Urinary bladder (tissue), 4 donors: ENCODE results near the gene SYT15. TPM values are rescaled to one million over a fixed set of nuclear protein-coding genes. Genes with fewer than 3 reads are reported as not detected.
"Not testable (repeated sequence)": the region's sequence is repeated elsewhere in the genome, so short reads cannot be mapped to it uniquely, and the experiment has no call there.

Experiments
- DNase-seq: peaks from one replicate; pipeline ENCODE4 v3.0.0-alpha.2; 2015; ENCODE audit errors: extremely low spot score
- H3K27ac ChIP-seq: one replicate; pipeline ENCODE4 v1.5.1; 2013; ENCODE audit warnings: low read depth, mild to moderate bottlenecking, moderate library complexity
- H3K36me3 ChIP-seq: one replicate; pipeline ENCODE4 v1.6.1; 2013; ENCODE audit warnings: mild to moderate bottlenecking, moderate library complexity; ENCODE audit not compliant: insufficient read depth
- H3K4me1 ChIP-seq: one replicate; pipeline ENCODE4 v1.6.1; 2013; ENCODE audit warnings: mild to moderate bottlenecking, moderate library complexity; ENCODE audit not compliant: insufficient read depth
- H3K4me3 ChIP-seq: one replicate; pipeline ENCODE4 v1.5.1; 2013; ENCODE audit warnings: low read depth, low read length
- WGBS: extraction: QIAGEN DNeasy Blood & Tissue Kit; methylation state at CpG from one replicate; pipeline ENCODE4 v1.1.7; 2013; 5-methylcytosine and 5-hydroxymethylcytosine counted together
- polyA plus RNA-seq: library from polyadenylated mRNA; stranded (reverse); fragments of 200-250 nt; gene quantifications from one replicate; pipeline ENCODE4 v1.2.3, GENCODE V29; 2013
- total RNA-seq: library from RNA; depleted of rRNA; stranded (reverse); fragments of >200 nt; gene quantifications from one replicate; pipeline ENCODE4 v1.2.3, GENCODE V29; 2014
- donor health status: healthy with polysubstance abuse.
- donor health status: healthy.

Gene SYT15
- total RNA-seq: 2.5 TPM
- polyA plus RNA-seq: 5.1 TPM

DNA sequence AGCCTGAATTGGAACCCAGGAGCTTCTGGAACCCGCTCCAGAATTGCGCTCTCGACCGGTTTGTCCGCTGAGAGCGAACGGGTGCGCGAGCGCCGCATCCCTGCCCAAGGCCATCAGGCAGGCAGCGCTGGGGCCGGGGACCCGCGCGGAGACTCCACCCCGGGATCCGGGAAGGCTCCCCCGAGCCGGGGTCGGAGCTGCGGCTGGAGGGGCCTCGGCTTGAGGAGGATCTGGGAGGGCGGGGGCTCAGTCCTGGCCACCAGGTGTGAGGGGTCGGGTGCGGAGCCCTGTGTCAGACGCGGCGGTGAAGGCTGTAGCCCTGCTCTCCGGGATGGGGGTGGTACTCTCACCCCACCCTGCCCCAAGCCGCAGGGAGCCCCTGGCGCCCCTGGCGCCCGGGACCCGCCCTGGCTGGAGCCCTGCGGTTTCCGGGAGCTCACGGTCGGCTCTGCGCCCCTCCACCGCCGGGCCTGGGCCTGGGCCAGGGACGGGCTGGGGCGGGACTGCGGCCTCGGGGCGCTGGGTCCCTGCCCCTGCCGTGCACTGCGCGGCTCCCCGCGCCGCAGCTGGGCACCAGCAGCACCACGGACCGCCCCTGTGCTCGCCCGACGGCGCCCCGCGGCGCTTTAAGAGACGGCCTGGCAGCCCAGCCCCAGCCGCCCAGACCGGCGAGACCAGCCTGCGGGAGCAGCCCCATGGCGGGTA lies at the start of gene SYT15:
Gene SYT15, plus strand, starts transcription at position 655 of the 705 bp plus-strand sequence. Its CDS starts 41 bp downstream, at position 696.
- not testable (repeated sequence) for H3K4me3 ChIP-seq, H3K4me1 ChIP-seq, H3K36me3 ChIP-seq, H3K27ac ChIP-seq, DNase-seq
- under 1% methylated on average over 47 of the region's 68 CpGs for WGBS

GRCh38 chr10:46529742-46530141 lies 49.2 kb upstream of the SYT15 start:
- H3K27ac ChIP-seq, DNase-seq: not testable (repeated sequence)
- WGBS: 88% methylated on average over 7 of the region's 7 CpGs

DNA sequence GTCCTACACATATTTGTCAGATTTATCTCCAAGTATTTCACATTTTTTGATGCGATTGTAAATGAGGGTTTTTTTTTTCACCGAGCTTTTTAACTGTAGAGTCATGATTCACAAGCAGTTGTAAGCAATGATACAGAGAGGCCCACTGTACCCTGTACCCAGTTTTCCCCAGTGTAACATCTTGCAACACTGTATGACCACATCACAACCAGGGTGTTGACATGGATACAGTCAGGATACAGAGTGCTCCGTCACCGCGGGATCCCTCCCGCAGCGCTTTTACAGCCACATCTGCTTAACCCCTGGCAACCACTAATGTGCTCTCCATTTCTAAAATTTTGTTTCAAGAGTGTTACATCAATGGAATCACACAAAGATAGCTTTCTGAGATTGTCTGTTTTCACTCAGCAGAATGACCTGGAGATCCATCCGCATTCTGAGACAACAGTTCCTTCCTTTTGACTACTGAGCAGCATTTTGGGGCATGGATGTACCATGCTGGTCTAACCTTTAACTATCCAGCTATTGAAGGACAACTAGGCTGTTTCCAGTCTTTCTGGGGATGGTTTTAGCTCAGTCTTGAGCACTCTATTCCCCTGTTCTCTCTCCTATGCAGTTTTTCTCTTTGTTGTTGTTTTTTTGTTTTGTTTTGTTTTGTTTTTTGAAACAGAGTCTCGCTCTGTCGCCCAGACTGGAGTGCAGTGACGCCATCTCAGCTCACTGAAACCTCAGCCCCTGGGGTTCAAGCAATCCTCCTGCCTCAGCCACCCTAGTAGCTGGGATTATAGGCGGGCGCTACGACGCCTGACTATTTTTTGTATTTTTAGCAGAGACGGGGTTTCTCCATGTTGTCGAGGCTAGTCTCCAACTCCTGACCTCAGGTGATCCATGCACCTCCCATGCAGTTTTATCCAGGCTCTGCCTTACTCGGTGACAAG lies 48.4 kb upstream of the SYT15 start:
- WGBS: 79% methylated on average over 18 of the region's 18 CpGs
- H3K36me3 ChIP-seq: no peaks in the 10 kb centered on the region
- no peak for DNase-seq
- H3K27ac ChIP-seq: no peak overlapping the region
- no peak overlapping the region for H3K4me3 ChIP-seq
- no peaks in the 10 kb centered on the region for H3K4me1 ChIP-seq

More at GRCh38 chr10:46529742-46530141, 49.2 kb upstream of the SYT15 start:
- not testable (repeated sequence) for H3K36me3 ChIP-seq, H3K4me1 ChIP-seq, H3K4me3 ChIP-seq

DNA sequence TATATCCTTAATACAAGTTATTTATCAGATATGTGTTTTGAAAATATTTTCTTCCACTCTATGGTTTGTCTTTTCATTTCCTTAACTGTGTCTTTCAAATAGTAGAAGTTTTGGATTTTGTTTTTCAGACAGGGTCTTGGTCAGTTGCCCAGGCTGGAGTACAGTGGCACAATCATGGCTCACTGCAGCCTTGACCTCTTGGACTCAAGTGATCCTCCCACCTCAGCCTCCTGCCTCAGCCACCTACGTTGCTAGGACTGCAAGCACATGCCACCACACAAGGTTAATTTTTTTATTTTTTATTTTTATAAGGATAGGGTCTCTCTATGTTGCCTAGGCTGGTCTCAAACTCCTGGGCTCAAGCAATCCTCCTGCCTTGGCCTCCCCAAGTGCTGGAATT lies 46.7 kb upstream of the SYT15 start:
- not testable (repeated sequence) for H3K4me1 ChIP-seq, H3K27ac ChIP-seq, H3K36me3 ChIP-seq, DNase-seq, H3K4me3 ChIP-seq
- 85% methylated on average over 1 of the region's 1 CpG for WGBS

- Histone ChIP-seq H3K27ac (no peak overlapping the region), H3K36me3 (no peaks in the 10 kb centered on the region), H3K4me1 (no peaks in the 10 kb centered on the region), H3K4me3 (no peak overlapping the region)
- 84% methylated on average over 6 of the region's 6 CpGs for WGBS
- no peak for DNase-seq
These were observed 44.0 kb upstream of the SYT15 start for GRCh38 chr10:46534828-46535524.

DNA sequence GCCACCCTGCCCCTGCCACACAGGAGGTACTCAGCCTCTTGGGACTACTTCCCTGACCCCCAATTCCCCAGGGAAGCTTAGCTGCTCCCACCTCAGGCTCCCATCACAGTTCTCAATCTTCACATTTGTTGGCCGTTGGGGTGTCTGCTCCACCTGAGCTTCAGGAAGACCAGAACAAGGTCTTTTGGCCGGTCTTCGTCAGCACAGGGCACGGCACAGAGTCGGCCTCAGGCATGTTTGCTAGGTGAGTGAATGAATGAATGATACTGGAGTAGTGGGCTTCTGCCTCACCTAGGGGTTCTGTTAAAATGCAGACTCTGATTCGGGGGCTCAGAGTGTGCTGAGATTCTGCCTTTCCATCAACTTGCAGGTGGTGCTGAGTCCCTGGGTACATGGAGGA lies 42.8 kb upstream of the SYT15 start:
- Histone ChIP-seq H3K4me3 (no peak overlapping the region), H3K36me3 (no peaks in the 10 kb centered on the region), H3K4me1 (no peaks in the 10 kb centered on the region), H3K27ac (no peak overlapping the region)
- WGBS: 89% methylated on average over 6 of the region's 6 CpGs
- DNase-seq: no peak

GRCh38 chr10:46536781-46537180 lies 42.1 kb upstream of the SYT15 start:
- Histone ChIP-seq H3K4me1 (no peaks in the 10 kb centered on the region), H3K27ac (no peak overlapping the region), H3K36me3 (no peaks in the 10 kb centered on the region), H3K4me3 (no peak overlapping the region)
- no peak for DNase-seq
- 88% methylated on average over 5 of the region's 5 CpGs for WGBS

DNA sequence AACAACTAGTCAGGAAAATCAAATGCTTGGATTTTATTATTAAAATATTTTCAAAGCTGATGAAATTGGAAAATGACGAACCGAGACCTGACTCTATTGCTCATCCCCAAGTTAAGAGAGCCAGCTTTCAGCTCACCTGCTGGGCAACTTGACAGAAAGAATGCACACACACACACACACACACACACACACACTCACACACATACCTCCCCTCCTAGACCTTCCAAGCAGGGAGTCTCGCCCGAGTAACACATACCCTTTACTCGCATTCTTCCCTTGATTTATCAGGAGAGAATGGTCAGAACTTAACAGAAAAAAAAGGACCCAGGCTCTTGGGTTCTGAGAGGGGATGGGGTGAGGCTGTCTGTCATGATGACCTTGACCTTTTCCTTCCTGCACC lies 41.6 kb upstream of the SYT15 start:
- 75% methylated on average over 5 of the region's 5 CpGs for whole genome bisulfite sequencing
- Histone ChIP-seq H3K4me3 (no peak overlapping the region), H3K4me1 (no peaks in the 10 kb centered on the region), H3K27ac (no peak overlapping the region), H3K36me3 (no peaks in the 10 kb centered on the region)
- no peak for DNase-seq

- 92% methylated on average over 5 of the region's 5 CpGs for WGBS
- Histone ChIP-seq H3K4me1 (no peaks in the 10 kb centered on the region), H3K27ac (no peak overlapping the region), H3K36me3 (no peaks in the 10 kb centered on the region), H3K4me3 (no peak overlapping the region)
- no peak for DNase-seq
These were observed 40.8 kb upstream of the SYT15 start for GRCh38 chr10:46538155-46538554.

DNA sequence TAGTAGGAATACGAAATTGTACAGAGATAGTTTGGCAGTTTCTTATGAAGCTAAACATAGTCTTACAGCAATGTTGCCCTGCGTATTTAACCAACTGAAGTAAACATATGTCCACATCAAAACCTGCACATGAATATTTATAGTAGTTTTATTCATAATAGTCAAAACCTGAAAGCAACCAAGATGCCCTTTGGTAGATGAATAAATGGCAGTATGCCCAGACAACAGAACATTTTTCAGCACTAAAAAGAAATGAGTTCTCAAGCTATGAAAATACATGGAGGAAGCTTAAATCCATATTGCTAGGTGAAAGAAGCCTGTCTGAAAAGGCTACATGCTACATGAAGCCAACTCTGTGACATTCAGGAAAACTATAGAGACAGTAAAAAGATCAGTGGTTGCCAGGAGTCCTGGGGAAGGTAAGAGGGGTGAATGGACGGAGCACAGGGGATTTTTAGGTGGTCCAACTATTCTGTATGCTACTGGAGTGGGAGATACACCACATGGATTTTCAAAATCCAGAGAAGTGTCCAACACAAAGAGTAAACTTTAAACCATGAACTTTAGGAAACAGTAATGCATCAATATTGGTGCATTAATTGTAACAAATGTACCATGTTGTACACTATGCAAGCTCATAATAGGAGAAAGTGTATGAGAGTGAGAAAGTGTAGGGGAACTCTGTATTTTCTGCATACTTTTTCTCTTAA lies 40.1 kb upstream of the SYT15 start:
- no peaks in the 10 kb centered on the region for H3K36me3 ChIP-seq
- H3K27ac ChIP-seq: no peak overlapping the region
- no peaks in the 10 kb centered on the region for H3K4me1 ChIP-seq
- H3K4me3 ChIP-seq: no peak overlapping the region
- 72% methylated on average over 3 of the region's 3 CpGs for WGBS
- no peak for DNase-seq

- no peak overlapping the region for H3K4me3 ChIP-seq
- H3K4me1 ChIP-seq: no peaks in the 10 kb centered on the region
- no peaks in the 10 kb centered on the region for H3K36me3 ChIP-seq
- H3K27ac ChIP-seq: no peak overlapping the region
- 60% methylated on average over 14 of the region's 14 CpGs for WGBS
- DNase-seq: no peak
These were observed 39.1 kb upstream of the SYT15 start for GRCh38 chr10:46539596-46540411.

DNA sequence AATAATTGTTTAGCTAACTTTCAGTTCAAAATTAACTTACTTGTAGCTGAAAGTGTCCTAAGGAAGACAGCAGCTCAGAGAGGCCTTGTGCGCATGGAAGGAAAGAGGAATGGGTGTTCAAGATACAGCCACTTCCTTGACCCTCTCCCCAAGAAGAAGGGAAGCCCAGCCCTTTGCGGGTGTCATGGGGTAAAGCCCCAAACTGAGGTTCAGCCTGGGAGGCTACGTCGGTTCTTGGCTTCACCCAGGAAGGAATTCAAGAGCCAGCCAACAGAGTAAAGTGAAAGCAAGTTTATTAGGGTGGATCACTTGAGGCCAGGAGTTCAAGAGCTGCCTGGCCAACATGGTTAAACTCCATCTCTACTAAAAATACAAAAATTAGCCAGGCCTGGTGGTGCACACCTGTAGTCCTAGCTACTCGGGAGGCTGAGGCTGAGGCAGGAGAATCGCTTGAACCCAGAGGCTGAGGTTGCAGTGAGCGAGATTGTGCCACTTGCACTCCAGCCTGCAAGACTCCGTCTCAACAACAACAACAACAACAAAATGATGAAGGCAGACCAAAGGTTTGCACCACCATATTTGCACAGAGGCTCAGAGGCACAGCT lies 38.4 kb upstream of the SYT15 start:
- no peak overlapping the region for H3K4me3 ChIP-seq
- H3K27ac ChIP-seq: no peak overlapping the region
- H3K36me3 ChIP-seq: no peaks in the 10 kb centered on the region
- no peaks in the 10 kb centered on the region for H3K4me1 ChIP-seq
- no peak for DNase-seq
- 79% methylated on average over 8 of the region's 8 CpGs for WGBS
